Liver (tissue), 3 donors: ENCODE results near the gene DNTT.

Source experiments
- ATF3 ChIP-seq: IDR thresholded peaks from 2 replicates; pipeline ENCODE4 v1.6.1; 2016; ENCODE audit warnings: antibody characterized with exemption
- CTCF ChIP-seq: fragments of 150-350 bp; IDR thresholded peaks from 2 replicates; pipeline ENCODE4 v1.5.1; 2017; ENCODE audit warnings: improper control_type of control experiment, low read depth, low read length; ENCODE audit not compliant: missing input control
- EGR1 ChIP-seq, 2 donors: IDR thresholded peaks; 2 replicates each; pipeline ENCODE4 v1.6.1; 2016 to 2018; ENCODE audit warnings: antibody characterized with exemption in 2 of 2, low read depth in 2 of 2
- FOXA1 ChIP-seq: IDR thresholded peaks from 2 replicates; pipeline ENCODE4 v1.6.1; 2016; ENCODE audit warnings: antibody characterized with exemption
- GABPA ChIP-seq, 2 donors: IDR thresholded peaks in 1 of 2; conservative IDR thresholded peaks in 1 of 2; 2 replicates each; pipeline ENCODE4 v1.6.1; 2016; ENCODE audit warnings: antibody characterized with exemption in 2 of 2, mild to moderate bottlenecking in 1 of 2, moderate library complexity in 1 of 2
- HNF4G ChIP-seq: IDR thresholded peaks from 2 replicates; pipeline ENCODE4 v1.6.1; 2016; ENCODE audit warnings: antibody characterized with exemption
- JUND ChIP-seq, 2 donors: IDR thresholded peaks; 2 replicates each; pipeline ENCODE4 v1.6.1; 2016; ENCODE audit warnings: antibody characterized with exemption in 2 of 2
- MAX ChIP-seq: IDR thresholded peaks from 2 replicates; pipeline ENCODE4 v1.6.1; 2016; ENCODE audit warnings: antibody characterized with exemption
- RAD21 ChIP-seq, 2 donors: IDR thresholded peaks; 2 replicates each; pipeline ENCODE4 v1.6.1; 2016; ENCODE audit warnings: antibody characterized with exemption in 2 of 2, mild to moderate bottlenecking in 2 of 2
- REST ChIP-seq: IDR thresholded peaks from 2 replicates; pipeline ENCODE4 v1.6.1; 2016; ENCODE audit warnings: antibody characterized with exemption, mild to moderate bottlenecking
- SP1 ChIP-seq: IDR thresholded peaks from 2 replicates; pipeline ENCODE4 v1.6.1; 2018; ENCODE audit warnings: antibody characterized with exemption, mild to moderate bottlenecking
- TAF1 ChIP-seq: conservative IDR thresholded peaks from 2 replicates; pipeline ENCODE4 v1.6.1; 2016; ENCODE audit warnings: antibody characterized with exemption, mild to moderate bottlenecking
- YY1 ChIP-seq: IDR thresholded peaks from 2 replicates; pipeline ENCODE4 v1.6.1; 2016; ENCODE audit warnings: antibody characterized with exemption, mild to moderate bottlenecking
- ZBTB33 ChIP-seq: IDR thresholded peaks from 2 replicates; pipeline ENCODE4 v1.6.1; 2016; ENCODE audit warnings: antibody characterized with exemption
- donor health status: healthy.
- donor health status: healthy.

GRCh38 chr10:96289218-96289910 lies 14.9 kb upstream of the DNTT start:
- no peak for TF ChIP-seq ZBTB33
- no peak for TF ChIP-seq CTCF
- no peak for TF ChIP-seq REST
- no peak for TF ChIP-seq FOXA1
- TF ChIP-seq SP1 = no peak
- no peak for TF ChIP-seq TAF1
- TF ChIP-seq YY1 = no peak
- no peak for TF ChIP-seq JUND (IDR thresholded peaks at IDR 0.05)
- TF ChIP-seq MAX = no peak
- no peak for TF ChIP-seq EGR1 (IDR thresholded peaks at IDR 0.05; ENCODE audit: low read depth in 2 of 2)
- no peak for TF ChIP-seq RAD21 (IDR thresholded peaks at IDR 0.05)
- TF ChIP-seq GABPA (IDR thresholded peaks at IDR 0.05 in 1 of 2, conservative IDR thresholded peaks at IDR 0.05 in 1 of 2) = no peak
- no peak for TF ChIP-seq HNF4G
- TF ChIP-seq ATF3 = no peak
